Cardiac muscle cell (in vitro differentiated cells and primary cell): Measurements from ENCODE around the gene PFDN5. TPM values are rescaled to one million over a fixed set of nuclear protein-coding genes. Genes with fewer than 3 reads are reported as not detected.
"Not testable (repeated sequence)": the region's sequence is repeated elsewhere in the genome, so short reads cannot be mapped to it uniquely, and the experiment has no call there.

Experiments used
- DNase-seq, 2 donors: peaks; one replicate each; pipeline versions ENCODE4 v3.0.0 to v3.0.0-alpha.2; 2010 to 2017; ENCODE audit warnings: low read depth in 1 of 2, low spot score in 1 of 2
- H3K27ac ChIP-seq: fragments of 200-600 bp; sonication (generic); 2 replicates; pipeline ENCODE4 v1.5.1; 2016
- H3K27me3 ChIP-seq: fragments of 200-600 bp; sonication (generic); 2 replicates; pipeline ENCODE4 v1.6.0; 2016; ENCODE audit warnings: control low read depth
- H3K36me3 ChIP-seq: fragments of 200-600 bp; sonication (generic); 2 replicates; pipeline ENCODE4 v1.5.1; 2016; ENCODE audit warnings: control low read depth
- H3K4me1 ChIP-seq: fragments of 200-600 bp; sonication (generic); 2 replicates; pipeline ENCODE4 v1.8.1; 2017; ENCODE audit warnings: low read depth, mild to moderate bottlenecking, mixed run types
- H3K4me3 ChIP-seq: fragments of 200-600 bp; sonication (generic); 2 replicates; pipeline ENCODE4 v1.5.1; 2016; ENCODE audit warnings: mild to moderate bottlenecking
- H3K9me3 ChIP-seq: fragments of 200-600 bp; sonication (generic); 2 replicates; pipeline ENCODE4 v1.5.1; 2017; ENCODE audit warnings: low read depth, mild to moderate bottlenecking, control low read depth
- CTCF ChIP-seq: IDR thresholded peaks from 2 replicates; pipeline ENCODE4 v1.5.1; 2012; ENCODE audit warnings: low read depth, mild to moderate bottlenecking, low read length
- polyA plus RNA-seq: library from polyadenylated mRNA; unstranded; fragments of >200 nt; fragmentation: Nextera tagmentation; extraction: Ambion mirVana; gene quantifications from 2 replicates; pipeline ENCODE4 v1.2.1, GENCODE V29; 2016
- total RNA-seq: library from RNA; depleted of rRNA; stranded (reverse); fragments of >200 nt; gene quantifications from 2 replicates; pipeline ENCODE4 v1.2.3, GENCODE V29; 2016

PFDN5 gene
- total and polyA plus RNA-seq, 2 experiments from 2014 or later = 435 to 548 TPM

- Histone ChIP-seq H3K4me1 (no peaks in the 10 kb centered on the region), H3K9me3 (no peaks in the 10 kb centered on the region), H3K27ac (no peak overlapping the region), H3K36me3 (no peaks in the 10 kb centered on the region), H3K4me3 (no peak overlapping the region), H3K27me3 (no peaks in the 10 kb centered on the region)
- no peak for DNase-seq
- TF ChIP-seq CTCF = no peak
Measured at GRCh38 chr12:53289891-53290290, 5.5 kb upstream of the PFDN5 start.

- H3K9me3 ChIP-seq = no peaks in the 10 kb centered on the region
- H3K36me3 ChIP-seq = no peaks in the 10 kb centered on the region
- no peak for DNase-seq
- no peaks in the 10 kb centered on the region for H3K27me3 ChIP-seq
- TF ChIP-seq CTCF = no peak
- H3K4me3 ChIP-seq = no peak overlapping the region
- H3K27ac ChIP-seq = no peak overlapping the region
- H3K4me1 ChIP-seq = no peaks in the 10 kb centered on the region
Measured at GRCh38 chr12:53290661-53291060, 4.7 kb upstream of the PFDN5 start.

- H3K36me3 ChIP-seq = no peaks in the 10 kb centered on the region
- no peak overlapping the region for H3K27ac ChIP-seq
- TF ChIP-seq CTCF = no peak
- H3K4me3 ChIP-seq = no peak overlapping the region
- no peaks in the 10 kb centered on the region for H3K9me3 ChIP-seq
- H3K27me3 ChIP-seq = no peaks in the 10 kb centered on the region
- H3K4me1 ChIP-seq = peaks cover 6% of the 10 kb centered on the region
- DNase-seq = no peak
Measured at GRCh38 chr12:53292426-53292825, 2.9 kb upstream of the PFDN5 start.

GRCh38 chr12:53295891-53296219 lies 513 bp downstream of the PFDN5 start:
- Histone ChIP-seq H3K27ac (peak overlapping the region; percentile 87), H3K4me3 (peak overlapping the region; percentile 83), H3K4me1 (peaks cover 9% of the 10 kb centered on the region), H3K9me3 (no peaks in the 10 kb centered on the region), H3K27me3 (no peaks in the 10 kb centered on the region), H3K36me3 (peaks cover 8% of the 10 kb centered on the region)
- no peak for TF ChIP-seq CTCF
- no peak for DNase-seq

GRCh38 chr12:53297106-53297505 lies 1.8 kb downstream of the PFDN5 start:
- DNase-seq, H3K4me3 ChIP-seq, H3K36me3 ChIP-seq, H3K9me3 ChIP-seq, H3K27ac ChIP-seq, H3K4me1 ChIP-seq, H3K27me3 ChIP-seq: not testable (repeated sequence)

GRCh38 chr12:53298164-53298563 lies 2.8 kb downstream of the PFDN5 start:
- Histone ChIP-seq H3K36me3 (peaks cover 11% of the 10 kb centered on the region), H3K27me3 (no peaks in the 10 kb centered on the region), H3K9me3 (no peaks in the 10 kb centered on the region), H3K4me3 (no peak overlapping the region), H3K27ac (no peak overlapping the region), H3K4me1 (peaks cover 9% of the 10 kb centered on the region)
- peak in 1 of 2 donors; percentile 89 for DNase-seq
- no peak for TF ChIP-seq CTCF
